H1 (cell line): ENCODE results near the gene NOP16. TPM values are rescaled to one million over a fixed set of nuclear protein-coding genes. Genes with fewer than 3 reads are reported as not detected.

Experiments used
- SIX5 ChIP-seq: IDR thresholded peaks from 2 replicates; pipeline ENCODE4 v1.6.1; 2011; ENCODE audit warnings: mild to moderate bottlenecking, low read depth, low read length
- polyA plus RNA-seq, 7 experiments: library from polyadenylated mRNA; depleted of rRNA in 3 of 7; stranded (reverse) in 5 of 7; unstranded in 2 of 7; fragments of >200 nt in 5 of 7; fragments of 200-250 nt in 2 of 7; gene quantifications; 1 replicate in 5 of 7; 2 replicates in 1 of 7; 4 replicates in 1 of 7; pipeline versions ENCODE4 v1.2.1 to v1.2.3, GENCODE V29; 2011 to 2013; ENCODE audit warnings: missing spikeins in 2 of 7, mixed read lengths in 2 of 7
- total RNA-seq: library from RNA; stranded (reverse); fragmentation: NEBNext Ultra II Directional; extraction: Animal tissue kit (Norgen Biotek cat#: 25700); gene quantifications from 2 replicates; pipeline ENCODE4 v1.2.1, GENCODE V29; 2021

The NOP16 gene
- total and polyA plus RNA-seq, 2 of the 8 experiments (the other 6 are each of a cell fraction or from before 2014, with no cell fraction given): 46.9 to 65.2 TPM

- TF ChIP-seq SIX5: no peak
- TF ChIP-seq, all 59 proteins: peak for 0
These were observed 39.6 kb upstream of the NOP16 start (continued) for GRCh38 chr5:176427971-176428370.
